Fibroblast of lung (primary cell): ENCODE measurements around the gene PAIP2. TPM values are rescaled to one million over a fixed set of nuclear protein-coding genes. Genes with fewer than 3 reads are reported as not detected.

Source experiments
- DNase-seq, 2 donors: peaks; one replicate each; pipeline versions ENCODE4 v3.0.0 to v3.0.0-alpha.2; 2010; ENCODE audit warnings: low read depth in 2 of 2
- H2AFZ ChIP-seq: 2 replicates; pipeline ENCODE4 v1.5.1; 2012; ENCODE audit warnings: low read length, control low read depth, inconsistent platforms
- H3K27ac ChIP-seq: 2 replicates; pipeline ENCODE4 v1.5.1; 2011; ENCODE audit warnings: low read length, control low read depth; ENCODE audit not compliant: insufficient read depth
- H3K27me3 ChIP-seq: 2 replicates; pipeline ENCODE4 v1.5.1; 2011; ENCODE audit warnings: mild to moderate bottlenecking, low read length; ENCODE audit not compliant: control insufficient read depth, insufficient read depth
- H3K36me3 ChIP-seq: 2 replicates; pipeline ENCODE4 v1.5.1; 2011; ENCODE audit warnings: low read length; ENCODE audit not compliant: control insufficient read depth, insufficient read depth
- H3K4me1 ChIP-seq: 2 replicates; pipeline ENCODE4 v1.5.1; 2011; ENCODE audit warnings: low read length; ENCODE audit not compliant: control insufficient read depth, insufficient read depth; ENCODE audit errors: extremely low read depth
- H3K4me2 ChIP-seq: 2 replicates; pipeline ENCODE4 v1.5.1; 2011; ENCODE audit warnings: low read length, control low read depth; ENCODE audit not compliant: insufficient read depth; ENCODE audit errors: extremely low read depth
- H3K4me3 ChIP-seq, 4 experiments: fragments of 200-600 bp in 1 of 4; sonication (generic) in 1 of 4; replicated peaks in 1 of 4; 2 replicates each; pipeline ENCODE4 v1.5.1; 2011 to 2016; ENCODE audit warnings: low read length in 4 of 4, low read depth in 3 of 4, mild to moderate bottlenecking in 3 of 4, control low read depth in 2 of 4, inconsistent platforms in 1 of 4, mixed read lengths in 1 of 4; ENCODE audit not compliant: insufficient read depth in 1 of 4; ENCODE audit errors: control extremely low read depth in 1 of 4
- H3K79me2 ChIP-seq: 2 replicates; pipeline ENCODE4 v1.5.1; 2012; ENCODE audit warnings: mild to moderate bottlenecking, low read length, inconsistent platforms; ENCODE audit not compliant: control insufficient read depth, insufficient read depth
- H3K9ac ChIP-seq: 2 replicates; pipeline ENCODE4 v1.5.1; 2011; ENCODE audit warnings: mild to moderate bottlenecking, low read length, control low read depth; ENCODE audit not compliant: insufficient read depth
- H3K9me3 ChIP-seq: 2 replicates; pipeline ENCODE4 v1.5.1; 2012; ENCODE audit warnings: low read depth, low read length; ENCODE audit not compliant: control insufficient read depth, insufficient read depth
- H4K20me1 ChIP-seq: 2 replicates; pipeline ENCODE4 v1.5.1; 2011; ENCODE audit warnings: low read length; ENCODE audit not compliant: control insufficient read depth, insufficient read depth; ENCODE audit errors: extremely low read depth
- CTCF ChIP-seq, 2 donors: IDR thresholded peaks in 1 of 2; conservative IDR thresholded peaks in 1 of 2; 1 replicate in 1 of 2; 2 replicates in 1 of 2; pipeline ENCODE4 v1.5.1; 2011 to 2012; ENCODE audit warnings: low read length in 2 of 2, control low read depth in 1 of 2, inconsistent platforms in 1 of 2, low read depth in 1 of 2, mild to moderate bottlenecking in 1 of 2
- EZH2 ChIP-seq: IDR thresholded peaks from 2 replicates; pipeline ENCODE4 v1.5.1; 2012; ENCODE audit warnings: low read length, control low read depth, mild to moderate bottlenecking; ENCODE audit errors: missing control alignments
- polyA plus RNA-seq, 2 donors: library from polyadenylated mRNA; depleted of rRNA in 1 of 2; stranded (reverse) in 1 of 2; unstranded in 1 of 2; fragments of >200 nt; gene quantifications; 2 replicates each; pipeline ENCODE4 v1.2.1, GENCODE V29; 2011 to 2012; ENCODE audit warnings: missing spikeins in 1 of 2
- total RNA-seq: library from RNA; depleted of rRNA; stranded (reverse); fragments of >200 nt; gene quantifications from 2 replicates; pipeline ENCODE4 v1.2.1, GENCODE V29; 2014

The PAIP2 gene
- total and polyA plus RNA-seq, 2 donors (not counting 1 experiment from before 2014, with no cell fraction given), result 59.0 to 105 TPM

GRCh38 chr5:139312075-139312474 is 29.6 kb upstream of the PAIP2 start:
- Histone ChIP-seq H3K27ac (no peak overlapping the region), H3K4me3 (no peak overlapping the region), H3K36me3 (peaks cover 8% of the 10 kb centered on the region), H3K9me3 (no peaks in the 10 kb centered on the region), H3K4me1 (no peaks in the 10 kb centered on the region), H3K79me2 (peaks cover 100% of the 10 kb centered on the region), H3K9ac (no peak overlapping the region), H4K20me1 (peaks cover 16% of the 10 kb centered on the region), H3K4me2 (no peak overlapping the region), H3K27me3 (no peaks in the 10 kb centered on the region), H2AFZ (no peak overlapping the region)
- TF ChIP-seq EZH2 (no peak), CTCF (conservative IDR thresholded peaks at IDR 0.05 in 1 of 2, IDR thresholded peaks at IDR 0.05 in 1 of 2; ENCODE audit: low read depth in 1 of 2, low read length in 2 of 2) (no peak)
- DNase-seq, result no peak

GRCh38 chr5:139314276-139314675 is 27.4 kb upstream of the PAIP2 start:
- Histone ChIP-seq H3K36me3 (peaks cover 12% of the 10 kb centered on the region), H3K27me3 (no peaks in the 10 kb centered on the region), H4K20me1 (peaks cover 12% of the 10 kb centered on the region), H3K9me3 (no peaks in the 10 kb centered on the region), H3K4me3 (no peak overlapping the region), H2AFZ (no peak overlapping the region), H3K4me2 (no peak overlapping the region), H3K27ac (no peak overlapping the region), H3K79me2 (peaks cover 84% of the 10 kb centered on the region), H3K9ac (no peak overlapping the region), H3K4me1 (no peaks in the 10 kb centered on the region)
- TF ChIP-seq EZH2 (no peak), CTCF (conservative IDR thresholded peaks at IDR 0.05 in 1 of 2, IDR thresholded peaks at IDR 0.05 in 1 of 2; ENCODE audit: low read depth in 1 of 2, low read length in 2 of 2) (no peak)
- no peak for DNase-seq

GRCh38 chr5:139315056-139315615 is 26.5 kb upstream of the PAIP2 start:
- Histone ChIP-seq H3K27ac (no peak overlapping the region), H3K4me3 (no peak overlapping the region), H3K4me1 (no peaks in the 10 kb centered on the region), H4K20me1 (peaks cover 10% of the 10 kb centered on the region), H3K9me3 (no peaks in the 10 kb centered on the region), H3K27me3 (no peaks in the 10 kb centered on the region), H3K79me2 (peaks cover 79% of the 10 kb centered on the region), H3K36me3 (peaks cover 12% of the 10 kb centered on the region), H2AFZ (no peak overlapping the region), H3K4me2 (no peak overlapping the region), H3K9ac (no peak overlapping the region)
- no peak for TF ChIP-seq EZH2
- TF ChIP-seq CTCF (conservative IDR thresholded peaks at IDR 0.05 in 1 of 2, IDR thresholded peaks at IDR 0.05 in 1 of 2; ENCODE audit: low read depth in 1 of 2, low read length in 2 of 2), result no peak
- no peak for DNase-seq
